ENCODE measurements around the gene FAM20C.

GRCh38 chr7:286266-286665, 93.9 kb downstream of the FAM20C start:
- TF ChIP-seq, protein P1, sequence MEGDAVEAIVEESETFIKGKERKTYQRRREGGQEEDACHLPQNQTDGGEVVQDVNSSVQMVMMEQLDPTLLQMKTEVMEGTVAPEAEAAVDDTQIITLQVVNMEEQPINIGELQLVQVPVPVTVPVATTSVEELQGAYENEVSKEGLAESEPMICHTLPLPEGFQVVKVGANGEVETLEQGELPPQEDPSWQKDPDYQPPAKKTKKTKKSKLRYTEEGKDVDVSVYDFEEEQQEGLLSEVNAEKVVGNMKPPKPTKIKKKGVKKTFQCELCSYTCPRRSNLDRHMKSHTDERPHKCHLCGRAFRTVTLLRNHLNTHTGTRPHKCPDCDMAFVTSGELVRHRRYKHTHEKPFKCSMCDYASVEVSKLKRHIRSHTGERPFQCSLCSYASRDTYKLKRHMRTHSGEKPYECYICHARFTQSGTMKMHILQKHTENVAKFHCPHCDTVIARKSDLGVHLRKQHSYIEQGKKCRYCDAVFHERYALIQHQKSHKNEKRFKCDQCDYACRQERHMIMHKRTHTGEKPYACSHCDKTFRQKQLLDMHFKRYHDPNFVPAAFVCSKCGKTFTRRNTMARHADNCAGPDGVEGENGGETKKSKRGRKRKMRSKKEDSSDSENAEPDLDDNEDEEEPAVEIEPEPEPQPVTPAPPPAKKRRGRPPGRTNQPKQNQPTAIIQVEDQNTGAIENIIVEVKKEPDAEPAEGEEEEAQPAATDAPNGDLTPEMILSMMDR (conservative IDR thresholded peaks at IDR 0.05; ENCODE audit: low read length): no peak
- TF ChIP-seq EZH2phosphoT487 (IDR thresholded peaks at IDR 0.05; ENCODE audit: borderline replicate concordance, low read depth, low read length): no peak
